Measurements from ENCODE around the gene ZNF227.

DNA sequence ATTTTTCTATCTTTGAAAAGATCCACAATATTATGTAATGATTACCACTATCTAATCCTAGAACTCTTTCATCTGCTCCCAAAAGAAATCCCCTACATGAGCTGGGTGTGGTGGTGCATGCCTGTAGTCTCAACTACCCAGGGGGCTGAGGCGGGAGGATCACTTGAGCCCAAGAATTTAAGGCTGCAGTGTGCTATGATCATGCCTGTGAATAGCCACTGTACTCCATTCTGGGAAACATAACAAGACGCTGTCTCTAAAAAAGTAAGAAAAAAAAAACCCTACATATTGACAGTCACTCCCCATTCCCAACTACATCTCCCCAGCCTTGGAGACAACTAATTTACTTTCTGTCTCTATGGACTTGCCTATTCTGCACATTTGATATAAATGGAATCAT, 48.5 kb upstream of the ZNF227 start:
- TF ChIP-seq, protein P1, sequence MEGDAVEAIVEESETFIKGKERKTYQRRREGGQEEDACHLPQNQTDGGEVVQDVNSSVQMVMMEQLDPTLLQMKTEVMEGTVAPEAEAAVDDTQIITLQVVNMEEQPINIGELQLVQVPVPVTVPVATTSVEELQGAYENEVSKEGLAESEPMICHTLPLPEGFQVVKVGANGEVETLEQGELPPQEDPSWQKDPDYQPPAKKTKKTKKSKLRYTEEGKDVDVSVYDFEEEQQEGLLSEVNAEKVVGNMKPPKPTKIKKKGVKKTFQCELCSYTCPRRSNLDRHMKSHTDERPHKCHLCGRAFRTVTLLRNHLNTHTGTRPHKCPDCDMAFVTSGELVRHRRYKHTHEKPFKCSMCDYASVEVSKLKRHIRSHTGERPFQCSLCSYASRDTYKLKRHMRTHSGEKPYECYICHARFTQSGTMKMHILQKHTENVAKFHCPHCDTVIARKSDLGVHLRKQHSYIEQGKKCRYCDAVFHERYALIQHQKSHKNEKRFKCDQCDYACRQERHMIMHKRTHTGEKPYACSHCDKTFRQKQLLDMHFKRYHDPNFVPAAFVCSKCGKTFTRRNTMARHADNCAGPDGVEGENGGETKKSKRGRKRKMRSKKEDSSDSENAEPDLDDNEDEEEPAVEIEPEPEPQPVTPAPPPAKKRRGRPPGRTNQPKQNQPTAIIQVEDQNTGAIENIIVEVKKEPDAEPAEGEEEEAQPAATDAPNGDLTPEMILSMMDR (conservative IDR thresholded peaks at IDR 0.05; ENCODE audit: low read length) = no peak
- no peak for TF ChIP-seq EZH2phosphoT487 (IDR thresholded peaks at IDR 0.05; ENCODE audit: borderline replicate concordance, low read depth, low read length)
